SK-N-MC (cell line): ENCODE results near the gene KRTAP4-11.

Experiments
- EZH2 ChIP-seq: fragments of 200-600 bp; sonication (generic); IDR thresholded peaks from one replicate; pipeline ENCODE4 v1.6.1; 2017; ENCODE audit warnings: antibody characterized with exemption
- FOXP2 ChIP-seq: optimal IDR thresholded peaks from 2 replicates; pipeline ENCODE3; 2011; ENCODE audit warnings: mild to moderate bottlenecking, moderate library complexity; ENCODE audit not compliant: insufficient read depth; ENCODE audit errors: extremely low read length, control extremely low read depth
- POLR2AphosphoS5 ChIP-seq: IDR thresholded peaks from 2 replicates; pipeline ENCODE4 v1.6.1; 2012; ENCODE audit warnings: mild to moderate bottlenecking, low read depth, low read length, borderline replicate concordance

GRCh38 chr17:41126412-41126811 lies 8.2 kb upstream of the KRTAP4-11 start:
- TF ChIP-seq EZH2 = no peak
- no peak for TF ChIP-seq POLR2AphosphoS5
- no peak for TF ChIP-seq FOXP2
